Spleen (tissue), 7 donors: ENCODE measurements around the gene CNTNAP3.
"Not testable (repeated sequence)": the region's sequence is repeated elsewhere in the genome, so short reads cannot be mapped to it uniquely, and the experiment has no call there.

Experiments
- POLR2A ChIP-seq, 3 donors: fragments of 450-650 bp; IDR thresholded peaks; one replicate each; pipeline ENCODE4 v1.5.1; 2017; ENCODE audit warnings: antibody characterized with exemption in 3 of 3, mild to moderate bottlenecking in 1 of 3
- POLR2AphosphoS5 ChIP-seq, 3 donors: sonication (generic); formaldehyde crosslinking; IDR thresholded peaks; one replicate each; pipeline ENCODE4 v1.5.1; 2017; ENCODE audit warnings: antibody characterized with exemption in 3 of 3
- TF ChIP-seq, protein P1 (sequence below), 11 experiments: fragments of 200-600 bp in 7 of 11; fragments of 450-650 bp in 4 of 11; sonication (generic) in 4 of 11; IDR thresholded peaks in 8 of 11; conservative IDR thresholded peaks in 3 of 11; 1 replicate in 7 of 11; 2 replicates in 4 of 11; pipeline versions ENCODE4 v1.4.0 to v1.8.0; 2016 to 2021; ENCODE audit warnings: antibody characterized with exemption in 11 of 11, inconsistent platforms in 4 of 11, mild to moderate bottlenecking in 1 of 11
- donor health status: DM: no; HTN: no; CAD: no; lungs with moderate emphysema.
- donor health status: DM: no; HTN: no; CAD: no.
- donor health status: DM: no; HTN: no; CAD: no.

DNA sequence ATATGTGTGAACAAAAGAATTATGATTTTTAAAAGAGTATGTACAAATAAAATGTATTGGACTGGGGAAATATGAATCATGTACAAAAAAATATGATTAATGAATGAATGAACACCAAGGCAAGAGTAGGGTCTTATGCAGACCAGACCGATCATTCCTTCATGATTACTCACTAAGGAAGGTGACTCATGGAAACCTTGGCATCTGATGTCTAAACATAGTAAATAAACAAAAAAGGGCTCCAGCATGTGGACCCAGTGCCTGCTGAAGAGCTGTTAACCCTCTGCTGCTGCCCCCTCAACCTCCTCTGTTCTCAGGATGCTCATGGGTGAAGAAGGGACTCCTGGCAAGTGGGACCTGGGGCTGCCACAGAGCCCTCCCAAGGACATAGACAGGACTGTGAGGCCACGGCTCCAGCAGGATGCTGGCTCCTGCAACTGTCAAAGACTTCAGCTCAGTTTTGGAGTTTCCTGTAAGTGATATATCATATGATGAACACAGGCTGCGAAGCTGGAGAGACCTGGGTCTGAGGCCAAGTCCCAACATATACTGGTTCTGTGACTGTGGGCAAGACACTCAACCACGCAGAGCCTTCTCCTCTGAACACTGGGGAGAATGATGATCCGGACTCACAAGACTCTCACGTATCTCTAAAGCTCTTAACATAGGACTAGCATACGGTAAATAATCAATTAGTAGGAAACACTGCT is 89.8 kb downstream of the CNTNAP3 start:
- not testable (repeated sequence) for TF ChIP-seq POLR2A, POLR2AphosphoS5 (IDR thresholded peaks at IDR 0.05)
- TF ChIP-seq, protein P1, sequence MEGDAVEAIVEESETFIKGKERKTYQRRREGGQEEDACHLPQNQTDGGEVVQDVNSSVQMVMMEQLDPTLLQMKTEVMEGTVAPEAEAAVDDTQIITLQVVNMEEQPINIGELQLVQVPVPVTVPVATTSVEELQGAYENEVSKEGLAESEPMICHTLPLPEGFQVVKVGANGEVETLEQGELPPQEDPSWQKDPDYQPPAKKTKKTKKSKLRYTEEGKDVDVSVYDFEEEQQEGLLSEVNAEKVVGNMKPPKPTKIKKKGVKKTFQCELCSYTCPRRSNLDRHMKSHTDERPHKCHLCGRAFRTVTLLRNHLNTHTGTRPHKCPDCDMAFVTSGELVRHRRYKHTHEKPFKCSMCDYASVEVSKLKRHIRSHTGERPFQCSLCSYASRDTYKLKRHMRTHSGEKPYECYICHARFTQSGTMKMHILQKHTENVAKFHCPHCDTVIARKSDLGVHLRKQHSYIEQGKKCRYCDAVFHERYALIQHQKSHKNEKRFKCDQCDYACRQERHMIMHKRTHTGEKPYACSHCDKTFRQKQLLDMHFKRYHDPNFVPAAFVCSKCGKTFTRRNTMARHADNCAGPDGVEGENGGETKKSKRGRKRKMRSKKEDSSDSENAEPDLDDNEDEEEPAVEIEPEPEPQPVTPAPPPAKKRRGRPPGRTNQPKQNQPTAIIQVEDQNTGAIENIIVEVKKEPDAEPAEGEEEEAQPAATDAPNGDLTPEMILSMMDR (IDR thresholded peaks at IDR 0.05 in 8 of 11, conservative IDR thresholded peaks at IDR 0.05 in 3 of 11): not testable (repeated sequence)
